ENCODE results near the gene DAB1. TPM values are rescaled to one million over a fixed set of nuclear protein-coding genes. Genes with fewer than 3 reads are reported as not detected.

DAB1 gene
- total RNA-seq, 2 donors from 2014 or later = not detected

- no peak for TF ChIP-seq CTCF (IDR thresholded peaks at IDR 0.05)
- no peaks in the 10 kb centered on the region for H3K9me3 ChIP-seq
- no peak overlapping the region for H3K4me3 ChIP-seq
- no peak overlapping the region for H3K27ac ChIP-seq
- DNase-seq (ENCODE audit: low spot score) (no peak), ATAC-seq (ENCODE audit: insufficient number of reproducible peaks, low FRiP score, low read depth) (no peak)
- no peaks in the 10 kb centered on the region for H3K27me3 ChIP-seq (replicated peaks; ENCODE audit: insufficient read depth)
- no peaks in the 10 kb centered on the region for H3K36me3 ChIP-seq
- no peaks in the 10 kb centered on the region for H3K4me1 ChIP-seq (ENCODE audit: control insufficient read depth in 1 of 2, low read depth in 2 of 2)
Measured at GRCh38 chr1:56967355-56967754, 456.5 kb downstream of the DAB1 start.

- Histone ChIP-seq H3K9me3 (no peaks in the 10 kb centered on the region), H3K36me3 (no peaks in the 10 kb centered on the region)
Measured at GRCh38 chr1:56966698-56966999, 457.2 kb downstream of the DAB1 start.

GRCh38 chr1:56965916-56966697 lies 457.8 kb downstream of the DAB1 start, which contains the start of gene C8B:
C8B (minus strand) TSS chr1:56966015; CDS start chr1:56965948, 67 bp downstream.
- H3K4me3 ChIP-seq = no peak within 1 kb of the TSS
- no peak within 1 kb of the TSS for H3K27ac ChIP-seq
- H3K36me3 ChIP-seq = no peaks in the 10 kb centered on the region
- H3K9me3 ChIP-seq = no peaks in the 10 kb centered on the region
- DNase-seq (ENCODE audit: low spot score) (no peak), ATAC-seq (ENCODE audit: insufficient number of reproducible peaks, low FRiP score, low read depth) (no peak)
- H3K27me3 ChIP-seq (replicated peaks; ENCODE audit: insufficient read depth) = no peaks in the 10 kb centered on the region
- no peak for TF ChIP-seq CTCF (IDR thresholded peaks at IDR 0.05)
- H3K4me1 ChIP-seq (ENCODE audit: control insufficient read depth in 1 of 2, low read depth in 2 of 2) = no peaks in the 10 kb centered on the region

More at GRCh38 chr1:56966698-56966999, 457.2 kb downstream of the DAB1 start:
- Histone ChIP-seq H3K27ac (no peak overlapping the region), H3K4me3 (no peak overlapping the region), H3K27me3 (replicated peaks; ENCODE audit: insufficient read depth) (no peaks in the 10 kb centered on the region), H3K4me1 (ENCODE audit: control insufficient read depth in 1 of 2, low read depth in 2 of 2) (no peaks in the 10 kb centered on the region)
- TF ChIP-seq CTCF (IDR thresholded peaks at IDR 0.05) = no peak
- ATAC-seq (ENCODE audit: insufficient number of reproducible peaks, low FRiP score, low read depth) (no peak), DNase-seq (ENCODE audit: low spot score) (no peak)

- Histone ChIP-seq H3K27me3 (replicated peaks; ENCODE audit: insufficient read depth) (no peaks in the 10 kb centered on the region), H3K9me3 (no peaks in the 10 kb centered on the region), H3K4me1 (ENCODE audit: control insufficient read depth in 1 of 2, low read depth in 2 of 2) (no peaks in the 10 kb centered on the region), H3K36me3 (no peaks in the 10 kb centered on the region), H3K27ac (no peak overlapping the region), H3K4me3 (no peak overlapping the region)
- no peak for DNase-seq (ENCODE audit: low spot score)
- no peak for ATAC-seq (ENCODE audit: insufficient number of reproducible peaks, low FRiP score, low read depth)
- no peak for TF ChIP-seq CTCF (IDR thresholded peaks at IDR 0.05)
Measured at GRCh38 chr1:56965191-56965590, 458.7 kb downstream of the DAB1 start.

GRCh38 chr1:56964349-56965017 lies 459.4 kb downstream of the DAB1 start:
- TF ChIP-seq CTCF (IDR thresholded peaks at IDR 0.05) = no peak
- H3K4me1 ChIP-seq (ENCODE audit: control insufficient read depth in 1 of 2, low read depth in 2 of 2) = no peaks in the 10 kb centered on the region
- H3K27me3 ChIP-seq (replicated peaks; ENCODE audit: insufficient read depth) = no peaks in the 10 kb centered on the region
- H3K27ac ChIP-seq = no peak overlapping the region
- H3K36me3 ChIP-seq = no peaks in the 10 kb centered on the region
- no peak overlapping the region for H3K4me3 ChIP-seq
- ATAC-seq (ENCODE audit: insufficient number of reproducible peaks, low FRiP score, low read depth) (no peak), DNase-seq (ENCODE audit: low spot score) (no peak)
- H3K9me3 ChIP-seq = no peaks in the 10 kb centered on the region
